ENCODE results near the gene CDC42BPB.
"Not testable (repeated sequence)": the region's sequence is repeated elsewhere in the genome, so short reads cannot be mapped to it uniquely, and the experiment has no call there.

DNA sequence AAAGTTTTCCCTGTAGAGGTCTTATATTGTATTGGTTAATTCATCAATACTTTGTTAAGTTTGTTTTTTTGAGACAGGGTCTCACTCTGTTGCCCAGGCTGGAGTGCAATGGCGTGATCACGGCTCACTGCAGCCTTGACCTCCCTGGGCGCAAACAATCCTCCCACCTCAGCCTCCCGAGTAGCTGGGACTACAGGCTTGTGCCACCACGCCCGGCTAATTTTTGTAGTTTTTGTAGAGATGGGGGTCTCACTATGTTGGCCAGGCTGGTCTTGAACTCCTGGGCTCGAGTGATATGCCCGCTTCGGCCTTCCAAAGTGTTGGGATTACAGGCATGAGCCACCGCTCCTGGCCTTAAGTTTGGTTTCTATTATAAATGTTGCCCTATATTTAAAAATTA is 130.5 kb downstream of the CDC42BPB start:
- TF ChIP-seq, protein P1, sequence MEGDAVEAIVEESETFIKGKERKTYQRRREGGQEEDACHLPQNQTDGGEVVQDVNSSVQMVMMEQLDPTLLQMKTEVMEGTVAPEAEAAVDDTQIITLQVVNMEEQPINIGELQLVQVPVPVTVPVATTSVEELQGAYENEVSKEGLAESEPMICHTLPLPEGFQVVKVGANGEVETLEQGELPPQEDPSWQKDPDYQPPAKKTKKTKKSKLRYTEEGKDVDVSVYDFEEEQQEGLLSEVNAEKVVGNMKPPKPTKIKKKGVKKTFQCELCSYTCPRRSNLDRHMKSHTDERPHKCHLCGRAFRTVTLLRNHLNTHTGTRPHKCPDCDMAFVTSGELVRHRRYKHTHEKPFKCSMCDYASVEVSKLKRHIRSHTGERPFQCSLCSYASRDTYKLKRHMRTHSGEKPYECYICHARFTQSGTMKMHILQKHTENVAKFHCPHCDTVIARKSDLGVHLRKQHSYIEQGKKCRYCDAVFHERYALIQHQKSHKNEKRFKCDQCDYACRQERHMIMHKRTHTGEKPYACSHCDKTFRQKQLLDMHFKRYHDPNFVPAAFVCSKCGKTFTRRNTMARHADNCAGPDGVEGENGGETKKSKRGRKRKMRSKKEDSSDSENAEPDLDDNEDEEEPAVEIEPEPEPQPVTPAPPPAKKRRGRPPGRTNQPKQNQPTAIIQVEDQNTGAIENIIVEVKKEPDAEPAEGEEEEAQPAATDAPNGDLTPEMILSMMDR (IDR thresholded peaks at IDR 0.05) = not testable (repeated sequence)
- not testable (repeated sequence) for TF ChIP-seq POLR2A (IDR thresholded peaks at IDR 0.05)

Data from lower leg skin (tissue), 3 donors.